B cell (primary cell): ENCODE measurements around the gene STARD9. TPM values are rescaled to one million over a fixed set of nuclear protein-coding genes. Genes with fewer than 3 reads are reported as not detected.
A peak's percentile ranks its signal among the peaks of the same experiment; 100 is the strongest.

Source experiments
- ATAC-seq: fragments of 200-7000 bp; cut with Tn5 transposase; one replicate; pipeline ENCODE4 v1.10.0; 2021; ENCODE audit warnings: low read depth, mild to moderate bottlenecking, moderate number of reproducible peaks, moderate library complexity
- CTCF ChIA-PET: fragments of 350-600 bp; sonication (Branson Sonifier 250); formaldehyde crosslinking; loops from one replicate; lab custom pipeline; 2021; ENCODE audit warnings: antibody characterized with exemption, inconsistent platforms; lab: Charles Lee
- POLR2A ChIA-PET: fragments of 350-600 bp; sonication (Branson Sonifier 250); formaldehyde crosslinking; loops from one replicate; lab custom pipeline; 2021; ENCODE audit warnings: antibody characterized with exemption; lab: Charles Lee
- DNase-seq: peaks from one replicate; pipeline ENCODE4 v3.0.0; 2013
- H2AFZ ChIP-seq: 2 replicates; pipeline ENCODE4 v1.6.1; 2012; ENCODE audit warnings: mild to moderate bottlenecking, low read depth, low read length; ENCODE audit not compliant: insufficient read depth, poor library complexity, severe bottlenecking
- H3K27ac ChIP-seq, 2 donors: 1 replicate in 1 of 2; 2 replicates in 1 of 2; pipeline ENCODE4 v1.5.1; 2012 to 2013; ENCODE audit warnings: low read length in 2 of 2, mild to moderate bottlenecking in 2 of 2, moderate library complexity in 1 of 2
- H3K27me3 ChIP-seq, 4 experiments: fragments of 200-600 bp in 1 of 4; sonication (generic) in 1 of 4; replicated peaks in 1 of 4; 1 replicate in 2 of 4; 2 replicates in 2 of 4; pipeline versions ENCODE4 v1.6.1 to v1.7.0; 2013 to 2016; ENCODE audit warnings: low read length in 3 of 4, mild to moderate bottlenecking in 2 of 4, mixed read lengths in 1 of 4, moderate library complexity in 1 of 4; ENCODE audit not compliant: insufficient read depth in 4 of 4, control insufficient read depth in 3 of 4; ENCODE audit errors: control extremely low read depth in 1 of 4
- H3K36me3 ChIP-seq, 2 experiments: replicated peaks in 1 of 2; 1 replicate in 1 of 2; 2 replicates in 1 of 2; pipeline versions ENCODE4 v1.6.1 to v1.7.1; 2013; ENCODE audit warnings: low read length in 1 of 2; ENCODE audit not compliant: insufficient read depth in 2 of 2, control insufficient read depth in 1 of 2; ENCODE audit errors: control extremely low read depth in 1 of 2, extremely low read depth in 1 of 2
- H3K4me1 ChIP-seq, 2 donors: fragments of 200-600 bp in 1 of 2; sonication (generic) in 1 of 2; 1 replicate in 1 of 2; 2 replicates in 1 of 2; pipeline versions ENCODE4 v1.5.1 to v1.6.1; 2013 to 2017; ENCODE audit warnings: low read length in 2 of 2; ENCODE audit not compliant: control insufficient read depth in 2 of 2, insufficient read depth in 2 of 2
- H3K4me2 ChIP-seq: replicated peaks from 2 replicates; pipeline ENCODE3; 2012; ENCODE audit warnings: mild to moderate bottlenecking, low read depth, low read length; ENCODE audit not compliant: poor library complexity, severe bottlenecking
- H3K4me3 ChIP-seq, 5 experiments: fragments of 200-600 bp in 1 of 5; sonication (generic) in 1 of 5; 1 replicate in 3 of 5; 2 replicates in 2 of 5; pipeline versions ENCODE4 v1.5.1 to v1.7.0; 2011 to 2016; ENCODE audit warnings: low read length in 4 of 5, mild to moderate bottlenecking in 4 of 5, low read depth in 2 of 5, control low read depth in 1 of 5, moderate library complexity in 1 of 5; ENCODE audit not compliant: insufficient read depth in 1 of 5; ENCODE audit errors: control extremely low read depth in 1 of 5, extremely low read depth in 1 of 5
- H3K79me2 ChIP-seq: fragments of 200-600 bp; sonication (generic); one replicate; pipeline ENCODE4 v1.6.0; 2016; ENCODE audit warnings: low read length; ENCODE audit not compliant: control insufficient read depth, insufficient read depth
- H3K9ac ChIP-seq: fragments of 200-600 bp; sonication (generic); 2 replicates; pipeline ENCODE4 v1.6.1; 2017; ENCODE audit warnings: mild to moderate bottlenecking, low read length, moderate library complexity
- H3K9me3 ChIP-seq, 3 donors: one replicate each; pipeline versions ENCODE4 v1.6.1 to v1.7.1; 2013; ENCODE audit warnings: low read length in 2 of 3; ENCODE audit not compliant: control insufficient read depth in 2 of 3, insufficient read depth in 1 of 3; ENCODE audit errors: control extremely low read depth in 1 of 3
- H4K20me1 ChIP-seq: 2 replicates; pipeline ENCODE4 v1.6.0; 2012; ENCODE audit warnings: mild to moderate bottlenecking, low read length; ENCODE audit not compliant: insufficient read depth, control insufficient read depth, poor library complexity, severe bottlenecking
- H3K27ac Mint-ChIP-seq: one replicate; pipeline ENCODE4 v1.8.0; 2021; ENCODE audit warnings: mixed read lengths
- H3K27me3 Mint-ChIP-seq: one replicate; pipeline ENCODE4 v1.8.0; 2021; ENCODE audit warnings: mixed read lengths
- H3K4me1 Mint-ChIP-seq: one replicate; pipeline ENCODE4 v1.8.0; 2021; ENCODE audit warnings: mixed read lengths
- H3K4me3 Mint-ChIP-seq: one replicate; pipeline ENCODE4 v1.8.0; 2021; ENCODE audit warnings: mixed read lengths
- H3K9me3 Mint-ChIP-seq: one replicate; pipeline ENCODE4 v1.8.0; 2022; ENCODE audit warnings: mixed read lengths; ENCODE audit not compliant: insufficient read depth
- CTCF ChIP-seq: fragments of 200-600 bp; IDR thresholded peaks from one replicate; pipeline ENCODE4 v1.8.0; 2022; ENCODE audit warnings: antibody characterized with exemption, mild to moderate bottlenecking
- EZH2 ChIP-seq: IDR thresholded peaks from 2 replicates; pipeline ENCODE4 v1.6.1; 2012; ENCODE audit warnings: borderline replicate concordance, low read depth, mild to moderate bottlenecking, moderate library complexity, low read length; ENCODE audit not compliant: insufficient read depth, poor library complexity, severe bottlenecking
- WGBS: methylation state at CpG from one replicate; pipeline ENCODE4 v1.1.5; 2013; ENCODE audit warnings: missing lambda C conversion rate; ENCODE audit not compliant: insufficient coverage; 5-methylcytosine and 5-hydroxymethylcytosine counted together
- intact Hi-C: fragments of 100-400 bp; cut with micrococcal nuclease; formaldehyde crosslinking; loops from one replicate; pipeline ENCODE4 v1.10.0; 2022
- polyA minus RNA-seq: library from RNA; depleted of rRNA, polyadenylated mRNA; stranded (reverse); fragments of >200 nt; gene quantifications from 2 replicates; pipeline ENCODE4 v1.2.3, GENCODE V29; 2012
- polyA plus RNA-seq: library from polyadenylated mRNA; depleted of rRNA; stranded (reverse); fragments of >200 nt; gene quantifications from 2 replicates; pipeline ENCODE4 v1.2.3, GENCODE V29; 2012
- total RNA-seq, 2 donors: library from RNA; stranded (reverse); fragments of 120-200 nt in 1 of 2; gene quantifications; 1 replicate in 1 of 2; 2 replicates in 1 of 2; pipeline versions ENCODE4 v1.2.3 to v1.2.4, GENCODE V29; 2013 to 2022

STARD9 gene
- total RNA-seq (20.8 and 23.1 TPM in 2 replicates), polyA plus RNA-seq (5.0 and 5.4 TPM in 2 replicates), polyA minus RNA-seq (7.4 and 11.8 TPM in 2 replicates)
- total RNA-seq (2013), result 6.4 TPM

GRCh38 chr15:42575188-42576039, at the start of gene STARD9:
STARD9 (plus strand) TSS chr15:42575606; CDS start chr15:42575716, 110 bp downstream.
- H3K4me3 Mint-ChIP-seq, result peak within 1 kb of the TSS; percentile 96
- Histone ChIP-seq H3K9ac (peak within 1 kb of the TSS; percentile 81), H3K4me3 (peak within 1 kb of the TSS; percentile 61 to 93 (median 88)), H3K4me1 (peaks cover 14 to 15% of the 10 kb centered on the region in 2 donors), H3K27ac (peak within 1 kb of the TSS; percentile 67 to 69), H3K79me2 (peaks cover 14% of the 10 kb centered on the region), H4K20me1 (no peaks in the 10 kb centered on the region), H3K27me3 (peaks cover 0 to 4% (median 0%) of the 10 kb centered on the region in 4 experiments), H3K4me2 (peak within 1 kb of the TSS; percentile 98), H3K9me3 (no peaks in the 10 kb centered on the region), H2AFZ (peak within 1 kb of the TSS; percentile 95), H3K36me3 (no peaks in the 10 kb centered on the region)
- DNase-seq, result peak; percentile 98
- TF ChIP-seq CTCF (no peak), EZH2 (no peak)
- H3K27ac Mint-ChIP-seq, result peak within 1 kb of the TSS; percentile 89
- peaks cover 19% of the 10 kb centered on the region for H3K4me1 Mint-ChIP-seq
- ChIA-PET CTCF (interaction anchor here (0.7 to 1.2 kb wide), 4 partner anchors 9 to 346 kb away, joined by 3 read pairs; no protein-coding TSS in a partner anchor), POLR2A (interaction anchor here (0.7 to 1.6 kb wide), 6 partner anchors 17 to 1173 kb away, joined by 3 to 10 read pairs (median 5); partner anchors contain the start of genes HAUS2, LRRC57 and SNAP23)
- H3K9me3 Mint-ChIP-seq, result no peaks in the 10 kb centered on the region
- peaks cover 9% of the 10 kb centered on the region for H3K27me3 Mint-ChIP-seq
- intact Hi-C loops, result loop anchor here (1.0 to 10.0 kb wide), 7 partner anchors 27 to 1458 kb away; partner anchors contain the start of genes CDAN1, GANC, HAUS2 and INO80
- ATAC-seq, result peak; percentile 88
- WGBS, result under 1% methylated on average over 95 of the region's 95 CpGs
